ENCODE measurements around the gene SRPX. TPM values are rescaled to one million over a fixed set of nuclear protein-coding genes. Genes with fewer than 3 reads are reported as not detected.

Gene SRPX
- total RNA-seq, 1 experiment from 2014 or later: 2.2 TPM

DNA sequence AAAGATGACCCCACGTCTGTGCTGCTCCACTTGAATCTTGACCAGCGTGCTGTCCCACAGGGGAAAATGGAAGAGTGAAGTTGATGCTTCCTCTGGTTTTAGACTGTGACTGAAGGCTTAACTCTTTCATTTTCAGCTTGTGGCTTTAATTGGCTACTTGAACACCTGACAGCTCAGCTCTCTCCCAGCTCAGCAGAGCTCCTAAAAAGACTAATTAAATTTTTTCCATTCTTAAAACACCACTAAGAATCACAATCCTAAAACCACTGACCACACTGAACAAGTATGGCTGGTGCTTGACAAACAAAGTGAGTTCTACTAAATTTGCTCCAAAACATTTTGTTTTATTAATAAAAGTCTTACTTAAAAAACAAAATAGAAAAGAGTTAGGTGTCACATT lies 71.7 kb downstream of the SRPX start:
- no peaks in the 10 kb centered on the region for H3K9me3 ChIP-seq
- no peak for DNase-seq
- POLR2A ChIA-PET: no interaction called here

DNA sequence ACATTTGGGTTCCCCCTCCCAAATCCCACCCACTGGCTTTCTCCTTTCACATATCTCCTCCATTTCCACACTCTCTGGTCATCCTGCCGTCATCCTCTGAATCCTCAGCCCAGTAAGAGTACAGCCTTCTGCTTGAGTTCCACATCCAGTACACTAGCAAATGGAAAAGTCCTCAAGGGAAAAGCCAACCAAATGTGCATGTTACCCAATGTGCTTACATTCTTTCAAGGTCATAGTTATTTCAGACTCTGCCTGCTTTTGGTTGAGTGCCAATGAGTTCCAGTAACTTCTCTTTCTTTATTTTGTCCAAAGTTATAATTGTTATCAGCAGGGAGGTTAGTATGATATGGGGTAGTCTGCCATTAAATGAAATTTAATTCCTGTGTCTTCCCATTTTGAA lies 78.1 kb downstream of the SRPX start:
- no peaks in the 10 kb centered on the region for H3K27me3 ChIP-seq (replicated peaks; ENCODE audit: control insufficient read depth, insufficient read depth, low read length)
- ChIA-PET POLR2A (no interaction called here), CTCF (no interaction called here)
- H3K27me3 Mint-ChIP-seq (ENCODE audit: insufficient read depth, unreplicated experiment): no peaks in the 10 kb centered on the region
- no peak overlapping the region for H3K4me3 Mint-ChIP-seq (ENCODE audit: unreplicated experiment)
- H3K9me3 Mint-ChIP-seq (ENCODE audit: unreplicated experiment): no peaks in the 10 kb centered on the region
- no peaks in the 10 kb centered on the region for H3K36me3 ChIP-seq (ENCODE audit: control insufficient read depth, insufficient read depth, low read length)
- intact Hi-C loops (cut with micrococcal nuclease; ENCODE audit: unreplicated experiment): no loop called here
- H3K9me3 ChIP-seq: no peaks in the 10 kb centered on the region
- no peak for DNase-seq
- no peak overlapping the region for H3K27ac Mint-ChIP-seq (ENCODE audit: unreplicated experiment)
- H3K36me3 Mint-ChIP-seq (ENCODE audit: insufficient read depth, unreplicated experiment): no peaks in the 10 kb centered on the region
- no peaks in the 10 kb centered on the region for H3K4me1 ChIP-seq
- no peaks in the 10 kb centered on the region for H3K4me1 Mint-ChIP-seq (ENCODE audit: low read depth, unreplicated experiment)
- H3K4me3 ChIP-seq (ENCODE audit: low read depth, low read length): no peak overlapping the region
- TF ChIP-seq, protein P1, sequence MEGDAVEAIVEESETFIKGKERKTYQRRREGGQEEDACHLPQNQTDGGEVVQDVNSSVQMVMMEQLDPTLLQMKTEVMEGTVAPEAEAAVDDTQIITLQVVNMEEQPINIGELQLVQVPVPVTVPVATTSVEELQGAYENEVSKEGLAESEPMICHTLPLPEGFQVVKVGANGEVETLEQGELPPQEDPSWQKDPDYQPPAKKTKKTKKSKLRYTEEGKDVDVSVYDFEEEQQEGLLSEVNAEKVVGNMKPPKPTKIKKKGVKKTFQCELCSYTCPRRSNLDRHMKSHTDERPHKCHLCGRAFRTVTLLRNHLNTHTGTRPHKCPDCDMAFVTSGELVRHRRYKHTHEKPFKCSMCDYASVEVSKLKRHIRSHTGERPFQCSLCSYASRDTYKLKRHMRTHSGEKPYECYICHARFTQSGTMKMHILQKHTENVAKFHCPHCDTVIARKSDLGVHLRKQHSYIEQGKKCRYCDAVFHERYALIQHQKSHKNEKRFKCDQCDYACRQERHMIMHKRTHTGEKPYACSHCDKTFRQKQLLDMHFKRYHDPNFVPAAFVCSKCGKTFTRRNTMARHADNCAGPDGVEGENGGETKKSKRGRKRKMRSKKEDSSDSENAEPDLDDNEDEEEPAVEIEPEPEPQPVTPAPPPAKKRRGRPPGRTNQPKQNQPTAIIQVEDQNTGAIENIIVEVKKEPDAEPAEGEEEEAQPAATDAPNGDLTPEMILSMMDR (IDR thresholded peaks at IDR 0.05; ENCODE audit: insufficient read depth in 1 of 2, low read depth in 1 of 2, low read length in 1 of 2, severe bottlenecking in 1 of 2, unreplicated experiment in 1 of 2): no peak
- BruUV-seq (replicated peaks): no TSS peak

More for the DNA sequence above, 71.7 kb downstream of the SRPX start:
- H3K27me3 ChIP-seq (replicated peaks; ENCODE audit: control insufficient read depth, insufficient read depth, low read length): no peaks in the 10 kb centered on the region
- Mint-ChIP-seq H3K27ac (ENCODE audit: unreplicated experiment) (no peak overlapping the region), H3K9me3 (ENCODE audit: unreplicated experiment) (no peaks in the 10 kb centered on the region), H3K4me1 (ENCODE audit: low read depth, unreplicated experiment) (no peaks in the 10 kb centered on the region), H3K36me3 (ENCODE audit: insufficient read depth, unreplicated experiment) (no peaks in the 10 kb centered on the region), H3K27me3 (ENCODE audit: insufficient read depth, unreplicated experiment) (no peaks in the 10 kb centered on the region), H3K4me3 (ENCODE audit: unreplicated experiment) (no peak overlapping the region)
- no peaks in the 10 kb centered on the region for H3K4me1 ChIP-seq
- no TSS peak for BruUV-seq (replicated peaks)
- CTCF ChIA-PET: no interaction called here
- TF ChIP-seq, protein P1 (IDR thresholded peaks at IDR 0.05; ENCODE audit: insufficient read depth in 1 of 2, low read depth in 1 of 2, low read length in 1 of 2, severe bottlenecking in 1 of 2, unreplicated experiment in 1 of 2): no peak
- no peaks in the 10 kb centered on the region for H3K36me3 ChIP-seq (ENCODE audit: control insufficient read depth, insufficient read depth, low read length)
- intact Hi-C loops (cut with micrococcal nuclease; ENCODE audit: unreplicated experiment): no loop called here
- no peak overlapping the region for H3K4me3 ChIP-seq (ENCODE audit: low read depth, low read length)

DNA sequence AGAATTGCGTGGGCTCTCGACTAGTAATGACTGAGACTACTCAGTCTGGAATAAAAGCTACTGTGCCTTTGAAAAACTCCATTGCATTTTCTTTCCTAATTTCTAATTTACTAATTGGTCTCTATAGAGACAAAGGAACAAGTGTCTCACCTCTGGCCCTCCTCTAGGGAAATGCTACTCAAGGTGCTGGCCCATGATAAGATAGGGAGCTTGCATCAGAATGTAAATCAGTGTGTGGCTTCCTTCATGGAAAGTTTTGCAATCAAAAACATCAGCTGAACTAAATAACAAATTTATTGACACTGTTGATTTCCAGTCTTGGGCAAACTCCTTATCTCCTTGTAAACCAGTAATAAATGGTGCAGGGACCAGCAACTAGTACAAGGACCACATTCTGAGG lies 81.8 kb downstream of the SRPX start:
- BruUV-seq (replicated peaks): no TSS peak
- Mint-ChIP-seq H3K27me3 (ENCODE audit: insufficient read depth, unreplicated experiment) (no peaks in the 10 kb centered on the region), H3K4me1 (ENCODE audit: low read depth, unreplicated experiment) (no peaks in the 10 kb centered on the region), H3K9me3 (ENCODE audit: unreplicated experiment) (no peaks in the 10 kb centered on the region), H3K27ac (ENCODE audit: unreplicated experiment) (no peak overlapping the region), H3K36me3 (ENCODE audit: insufficient read depth, unreplicated experiment) (no peaks in the 10 kb centered on the region), H3K4me3 (ENCODE audit: unreplicated experiment) (no peak overlapping the region)
- TF ChIP-seq, protein P1 (IDR thresholded peaks at IDR 0.05; ENCODE audit: insufficient read depth in 1 of 2, low read depth in 1 of 2, low read length in 1 of 2, severe bottlenecking in 1 of 2, unreplicated experiment in 1 of 2): no peak
- ChIA-PET CTCF (no interaction called here), POLR2A (no interaction called here)
- Histone ChIP-seq H3K9me3 (no peaks in the 10 kb centered on the region), H3K4me3 (ENCODE audit: low read depth, low read length) (no peak overlapping the region), H3K36me3 (ENCODE audit: control insufficient read depth, insufficient read depth, low read length) (no peaks in the 10 kb centered on the region), H3K4me1 (no peaks in the 10 kb centered on the region), H3K27me3 (replicated peaks; ENCODE audit: control insufficient read depth, insufficient read depth, low read length) (no peaks in the 10 kb centered on the region)
- intact Hi-C loops (cut with micrococcal nuclease; ENCODE audit: unreplicated experiment): no loop called here
- DNase-seq: no peak
